CD4-positive, alpha-beta T cell (primary cell): ENCODE measurements around the gene TRIM67. TPM values are rescaled to one million over a fixed set of nuclear protein-coding genes. Genes with fewer than 3 reads are reported as not detected.

ENCODE experiments used
- ATAC-seq: fragments of 200-7000 bp; cut with Tn5 transposase; one replicate; pipeline ENCODE4 v1.10.0; 2022; ENCODE audit warnings: mild to moderate bottlenecking; ENCODE audit not compliant: poor library complexity
- CTCF ChIA-PET: fragments of 350-600 bp; sonication (Branson Sonifier 250); formaldehyde crosslinking; loops from one replicate; lab custom pipeline; 2021; ENCODE audit warnings: antibody characterized with exemption, inconsistent platforms; lab: Charles Lee
- POLR2A ChIA-PET: fragments of 350-600 bp; sonication (Branson Sonifier 250); formaldehyde crosslinking; loops from one replicate; lab custom pipeline; 2021; ENCODE audit warnings: antibody characterized with exemption, inconsistent platforms; lab: Charles Lee
- DNase-seq, 14 experiments: peaks; one replicate each; pipeline ENCODE4 v3.0.0-alpha.2; 2013 to 2020; ENCODE audit warnings: mixed read lengths in 2 of 14
- H3K27ac ChIP-seq, 2 donors: one replicate each; pipeline versions ENCODE4 v1.5.1 to v1.7.0; 2013; ENCODE audit warnings: low read length in 2 of 2, low read depth in 1 of 2, mild to moderate bottlenecking in 1 of 2
- H3K27me3 ChIP-seq, 2 experiments: 1 replicate in 1 of 2; 2 replicates in 1 of 2; pipeline versions ENCODE4 v1.6.1 to v1.7.0; 2013; ENCODE audit warnings: low read length in 2 of 2, control low read depth in 1 of 2, mild to moderate bottlenecking in 1 of 2, moderate library complexity in 1 of 2; ENCODE audit not compliant: insufficient read depth in 2 of 2, control insufficient read depth in 1 of 2
- H3K36me3 ChIP-seq: one replicate; pipeline ENCODE4 v1.6.1; 2013; ENCODE audit warnings: low read length, control low read depth; ENCODE audit not compliant: insufficient read depth
- H3K4me1 ChIP-seq: one replicate; pipeline ENCODE4 v1.6.1; 2013; ENCODE audit warnings: low read length, control low read depth; ENCODE audit not compliant: insufficient read depth
- H3K4me3 ChIP-seq: one replicate; pipeline ENCODE4 v1.5.1; 2013; ENCODE audit warnings: mild to moderate bottlenecking, low read length, moderate library complexity
- H3K9me3 ChIP-seq, 2 experiments: 1 replicate in 1 of 2; 2 replicates in 1 of 2; pipeline versions ENCODE4 v1.6.1 to v1.7.0; 2013; ENCODE audit warnings: low read length in 2 of 2, mild to moderate bottlenecking in 2 of 2, control low read depth in 1 of 2, moderate library complexity in 1 of 2; ENCODE audit not compliant: control insufficient read depth in 1 of 2, insufficient read depth in 1 of 2
- H3K27ac Mint-ChIP-seq: one replicate; pipeline ENCODE4 v1.8.0; 2020; ENCODE audit warnings: mixed read lengths
- H3K27me3 Mint-ChIP-seq: one replicate; pipeline ENCODE4 v1.8.0; 2021; ENCODE audit warnings: mixed read lengths
- H3K36me3 Mint-ChIP-seq: one replicate; pipeline ENCODE4 v1.8.0; 2021; ENCODE audit warnings: low read depth, mixed read lengths
- H3K4me1 Mint-ChIP-seq: one replicate; pipeline ENCODE4 v1.8.0; 2021; ENCODE audit warnings: low read depth, mixed read lengths
- H3K4me3 Mint-ChIP-seq: one replicate; pipeline ENCODE4 v1.8.0; 2020; ENCODE audit warnings: mild to moderate bottlenecking, mixed read lengths
- H3K9me3 Mint-ChIP-seq: one replicate; pipeline ENCODE4 v1.8.0; 2020; ENCODE audit warnings: mixed read lengths
- CTCF ChIP-seq: fragments of 200-600 bp; IDR thresholded peaks from one replicate; pipeline ENCODE4 v1.8.0; 2022; ENCODE audit warnings: antibody characterized with exemption, mild to moderate bottlenecking
- intact Hi-C, 2 experiments: fragments of 100-400 bp; cut with DNase I in 1 of 2; cut with micrococcal nuclease in 1 of 2; formaldehyde crosslinking; loops; one replicate each; pipeline versions ENCODE4 v1.15.1 to v1.9.0; 2023 to 2025; cut with DNase I, micrococcal nuclease
- total RNA-seq, 174 experiments: library from RNA in 2 of 174; stranded (reverse) in 2 of 174; gene quantifications; one replicate each; pipeline ENCODE4 v1.2.3 and lab custom pipeline; 2021 to 2026

The TRIM67 gene
- total RNA-seq, 2 experiments from 2014 or later, result not detected

GRCh38 chr1:231214918-231215680, 53.2 kb downstream of the TRIM67 start:
- Histone ChIP-seq H3K27ac (no peak overlapping the region), H3K27me3 (no peaks in the 10 kb centered on the region), H3K4me3 (no peak overlapping the region), H3K36me3 (no peaks in the 10 kb centered on the region), H3K9me3 (no peaks in the 10 kb centered on the region), H3K4me1 (peaks cover 11% of the 10 kb centered on the region)
- TF ChIP-seq CTCF, result no peak
- Mint-ChIP-seq H3K27me3 (no peaks in the 10 kb centered on the region), H3K4me1 (peaks cover 11% of the 10 kb centered on the region), H3K27ac (no peak overlapping the region), H3K9me3 (no peaks in the 10 kb centered on the region), H3K4me3 (no peak overlapping the region), H3K36me3 (no peaks in the 10 kb centered on the region)
- ChIA-PET POLR2A (no interaction called here), CTCF (no interaction called here)
- peak in 2 of 14 experiments; percentile 23 to 28 for DNase-seq
- intact Hi-C loops, result loop anchor here (5.0 to 10.0 kb wide), 5 partner anchors 200 to 573 kb away; partner anchors contain the start of genes COG2 (in 2 of the 2), ARV1 (in 1 of the 2) and TTC13 (in 1 of the 2)
- no peak for ATAC-seq

- ChIA-PET CTCF (no interaction called here), POLR2A (no interaction called here)
- DNase-seq (no peak), ATAC-seq (no peak)
- Histone ChIP-seq H3K4me1 (peaks cover 11% of the 10 kb centered on the region), H3K9me3 (no peaks in the 10 kb centered on the region), H3K4me3 (no peak overlapping the region), H3K27ac (no peak overlapping the region), H3K27me3 (no peaks in the 10 kb centered on the region), H3K36me3 (no peaks in the 10 kb centered on the region)
- Mint-ChIP-seq H3K4me1 (peaks cover 11% of the 10 kb centered on the region), H3K27ac (no peak overlapping the region), H3K36me3 (no peaks in the 10 kb centered on the region), H3K27me3 (no peaks in the 10 kb centered on the region), H3K4me3 (no peak overlapping the region), H3K9me3 (no peaks in the 10 kb centered on the region)
- intact Hi-C loops, result loop anchor here in 1 of 2 experiments (10.0 kb wide), 1 partner anchor 201 kb away; no protein-coding TSS in a partner anchor
- TF ChIP-seq CTCF, result no peak
Observed at GRCh38 chr1:231215681-231216385, 54.0 kb downstream of the TRIM67 start.

GRCh38 chr1:231216498-231216897, 54.6 kb downstream of the TRIM67 start:
- H3K4me3 ChIP-seq, result no peak overlapping the region
- no peaks in the 10 kb centered on the region for H3K36me3 Mint-ChIP-seq
- H3K27ac Mint-ChIP-seq, result no peak overlapping the region
- no peak overlapping the region for H3K4me3 Mint-ChIP-seq
- no peak overlapping the region for H3K27ac ChIP-seq
- H3K4me1 Mint-ChIP-seq, result peaks cover 6% of the 10 kb centered on the region
- DNase-seq, result no peak
- no peaks in the 10 kb centered on the region for H3K27me3 Mint-ChIP-seq
- no peak for TF ChIP-seq CTCF
- no peaks in the 10 kb centered on the region for H3K9me3 ChIP-seq
- intact Hi-C loops, result loop anchor here in 1 of 2 experiments (10.0 kb wide), 1 partner anchor 202 kb away; no protein-coding TSS in a partner anchor
- CTCF ChIA-PET, result no interaction called here
- no peaks in the 10 kb centered on the region for H3K36me3 ChIP-seq
- H3K27me3 ChIP-seq, result no peaks in the 10 kb centered on the region
- POLR2A ChIA-PET, result no interaction called here
- peaks cover 4% of the 10 kb centered on the region for H3K4me1 ChIP-seq
- no peaks in the 10 kb centered on the region for H3K9me3 Mint-ChIP-seq
- ATAC-seq, result no peak
